ENCODE results near the gene MSRB1. TPM values are rescaled to one million over a fixed set of nuclear protein-coding genes. Genes with fewer than 3 reads are reported as not detected.

MSRB1 gene
- total and polyA plus RNA-seq, 8 donors = 6.2 to 68.5 (median 31.2) TPM; not detected in 1

- Histone ChIP-seq H3K27me3 (no peaks in the 10 kb centered on the region), H3K9me3 (no peaks in the 10 kb centered on the region), H3K4me1 (peaks cover 9 to 20% (median 16%) of the 10 kb centered on the region in 4 donors), H3K4me3 (no peak overlapping the region), H3K27ac (no peak overlapping the region), H3K36me3 (no peaks in the 10 kb centered on the region)
- 77 to 86% (median 85%) methylated on average over 18 to 38 of the region's 38 CpGs for WGBS, 5 donors
- TF ChIP-seq EP300 (IDR thresholded peaks at IDR 0.05) = no peak
- TF ChIP-seq POLR2AphosphoS5 (IDR thresholded peaks at IDR 0.05) = no peak
- no peak for TF ChIP-seq CTCF (IDR thresholded peaks at IDR 0.05)
- DNase-seq = no peak
- intact Hi-C loops (cut with DNase I; ENCODE audit: low total_unique reads) = no loop called here
Measured at GRCh38 chr16:1946495-1947368, 3.7 kb upstream of the MSRB1 start.

GRCh38 chr16:1945559-1946391 lies 2.8 kb upstream of the MSRB1 start:
- no peak overlapping the region for H3K27ac ChIP-seq
- H3K36me3 ChIP-seq = peaks cover 2 to 5% (median 5%) of the 10 kb centered on the region in 4 donors
- H3K27me3 ChIP-seq = no peaks in the 10 kb centered on the region
- intact Hi-C loops (cut with DNase I; ENCODE audit: low total_unique reads) = no loop called here
- peaks cover 18 to 30% (median 25%) of the 10 kb centered on the region in 4 donors for H3K4me1 ChIP-seq
- no peak for TF ChIP-seq EP300 (IDR thresholded peaks at IDR 0.05)
- TF ChIP-seq POLR2AphosphoS5 (IDR thresholded peaks at IDR 0.05) = no peak
- TF ChIP-seq CTCF (IDR thresholded peaks at IDR 0.05) = no peak
- TF ChIP-seq POLR2A (IDR thresholded peaks at IDR 0.05) = no peak
- no peaks in the 10 kb centered on the region for H3K9me3 ChIP-seq
- no peak overlapping the region for H3K4me3 ChIP-seq
- 81 to 87% (median 85%) methylated on average over 19 of the region's 19 CpGs for WGBS, 5 donors
- no peak for DNase-seq

GRCh38 chr16:1944612-1945199 lies 1.7 kb upstream of the MSRB1 start:
- Histone ChIP-seq H3K27me3 (no peaks in the 10 kb centered on the region), H3K4me3 (no peak overlapping the region), H3K36me3 (peaks cover 11 to 16% (median 15%) of the 10 kb centered on the region in 4 donors), H3K27ac (no peak overlapping the region), H3K4me1 (peaks cover 19 to 39% (median 29%) of the 10 kb centered on the region in 4 donors), H3K9me3 (no peaks in the 10 kb centered on the region)
- TF ChIP-seq POLR2A (IDR thresholded peaks at IDR 0.05) = no peak
- TF ChIP-seq EP300 (IDR thresholded peaks at IDR 0.05) = no peak
- no peak for TF ChIP-seq POLR2AphosphoS5 (IDR thresholded peaks at IDR 0.05)
- TF ChIP-seq CTCF (IDR thresholded peaks at IDR 0.05) = no peak
- 92 to 95% (median 93%) methylated on average over 21 of the region's 21 CpGs for WGBS, 5 donors
- intact Hi-C loops (cut with DNase I; ENCODE audit: low total_unique reads) = no loop called here
- no peak for DNase-seq

All from stomach (tissue), 9 donors.